ENCODE results near the gene ACKR2.

GRCh38 chr3:42877881-42878280 lies 68.6 kb downstream of the ACKR2 start:
- TF ChIP-seq CTCF (IDR thresholded peaks at IDR 0.05): no peak
- TF ChIP-seq POLR2A (IDR thresholded peaks at IDR 0.05): no peak
- no peak for TF ChIP-seq EP300 (IDR thresholded peaks at IDR 0.05; ENCODE audit: low read depth)
- no peak for TF ChIP-seq POLR2AphosphoS5 (IDR thresholded peaks at IDR 0.05)

Measured in transverse colon (tissue), 4 donors.